HL-60 (cell line): ENCODE results near the gene KIF26B.

ENCODE experiments used
- DNase-seq, 2 experiments: peaks; one replicate each; pipeline ENCODE4 v3.0.0-alpha.2; 2010 to 2020; ENCODE audit warnings: low read depth in 1 of 2, low spot score in 1 of 2
- H3K27ac ChIP-seq: fragments of 250-450 bp; sonication (Bioruptor Pico); replicated peaks from 2 replicates; pipeline ENCODE4 v1.5.1; 2020; ENCODE audit warnings: mild to moderate bottlenecking, moderate library complexity
- H3K27me3 ChIP-seq: fragments of 250-450 bp; sonication (Bioruptor Pico); 2 replicates; pipeline ENCODE4 v1.5.1; 2021; ENCODE audit warnings: mild to moderate bottlenecking, moderate library complexity; ENCODE audit not compliant: insufficient read depth, poor library complexity, severe bottlenecking
- H3K4me3 ChIP-seq: replicated peaks from 2 replicates; pipeline ENCODE4 v1.5.1; 2011; ENCODE audit warnings: mild to moderate bottlenecking, control low read depth, low read length; ENCODE audit not compliant: insufficient read depth
- GABPA ChIP-seq: IDR thresholded peaks from 2 replicates; pipeline ENCODE4 v1.6.1; 2012; ENCODE audit warnings: low read depth
- POLR2AphosphoS5 ChIP-seq: IDR thresholded peaks from 2 replicates; pipeline ENCODE4 v1.6.1; 2012; ENCODE audit warnings: low read depth
- SPI1 ChIP-seq: IDR thresholded peaks from 2 replicates; pipeline ENCODE4 v1.6.1; 2012; ENCODE audit warnings: low read depth, mild to moderate bottlenecking, borderline replicate concordance
- TF ChIP-seq, protein P1 (sequence below): IDR thresholded peaks from 2 replicates; pipeline ENCODE4 v1.6.1; 2012; ENCODE audit warnings: low read depth; ENCODE audit not compliant: insufficient replicate concordance
- TF ChIP-seq, protein P2 (sequence below): IDR thresholded peaks from one replicate; pipeline ENCODE4 v1.5.1; 2011; ENCODE audit warnings: low read length, control low read depth, inconsistent platforms; ENCODE audit not compliant: insufficient read depth

KIF26B gene

DNA sequence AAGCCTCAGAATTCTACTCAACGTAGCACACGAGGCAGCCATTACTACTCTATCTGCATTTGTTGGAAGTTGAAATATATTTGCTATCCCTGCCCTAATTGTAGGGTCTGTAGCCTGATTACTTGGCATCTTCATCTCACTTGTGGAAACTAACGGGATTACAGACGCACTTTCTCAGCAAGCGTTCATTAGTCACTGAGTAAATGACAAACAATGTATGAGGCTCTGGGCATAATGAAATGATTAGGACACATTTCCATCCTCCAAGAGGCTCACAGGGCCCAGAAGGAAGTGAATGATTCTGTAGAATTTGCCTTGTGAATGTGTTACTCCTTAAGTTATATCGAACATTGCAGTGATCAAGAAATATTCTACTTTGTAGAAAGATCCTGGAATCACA, 78.1 kb downstream of the KIF26B start:
- no peaks in the 10 kb centered on the region for H3K27me3 ChIP-seq
- TF ChIP-seq POLR2AphosphoS5 = no peak
- TF ChIP-seq, protein P1, sequence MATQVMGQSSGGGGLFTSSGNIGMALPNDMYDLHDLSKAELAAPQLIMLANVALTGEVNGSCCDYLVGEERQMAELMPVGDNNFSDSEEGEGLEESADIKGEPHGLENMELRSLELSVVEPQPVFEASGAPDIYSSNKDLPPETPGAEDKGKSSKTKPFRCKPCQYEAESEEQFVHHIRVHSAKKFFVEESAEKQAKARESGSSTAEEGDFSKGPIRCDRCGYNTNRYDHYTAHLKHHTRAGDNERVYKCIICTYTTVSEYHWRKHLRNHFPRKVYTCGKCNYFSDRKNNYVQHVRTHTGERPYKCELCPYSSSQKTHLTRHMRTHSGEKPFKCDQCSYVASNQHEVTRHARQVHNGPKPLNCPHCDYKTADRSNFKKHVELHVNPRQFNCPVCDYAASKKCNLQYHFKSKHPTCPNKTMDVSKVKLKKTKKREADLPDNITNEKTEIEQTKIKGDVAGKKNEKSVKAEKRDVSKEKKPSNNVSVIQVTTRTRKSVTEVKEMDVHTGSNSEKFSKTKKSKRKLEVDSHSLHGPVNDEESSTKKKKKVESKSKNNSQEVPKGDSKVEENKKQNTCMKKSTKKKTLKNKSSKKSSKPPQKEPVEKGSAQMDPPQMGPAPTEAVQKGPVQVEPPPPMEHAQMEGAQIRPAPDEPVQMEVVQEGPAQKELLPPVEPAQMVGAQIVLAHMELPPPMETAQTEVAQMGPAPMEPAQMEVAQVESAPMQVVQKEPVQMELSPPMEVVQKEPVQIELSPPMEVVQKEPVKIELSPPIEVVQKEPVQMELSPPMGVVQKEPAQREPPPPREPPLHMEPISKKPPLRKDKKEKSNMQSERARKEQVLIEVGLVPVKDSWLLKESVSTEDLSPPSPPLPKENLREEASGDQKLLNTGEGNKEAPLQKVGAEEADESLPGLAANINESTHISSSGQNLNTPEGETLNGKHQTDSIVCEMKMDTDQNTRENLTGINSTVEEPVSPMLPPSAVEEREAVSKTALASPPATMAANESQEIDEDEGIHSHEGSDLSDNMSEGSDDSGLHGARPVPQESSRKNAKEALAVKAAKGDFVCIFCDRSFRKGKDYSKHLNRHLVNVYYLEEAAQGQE = no peak
- TF ChIP-seq GABPA = no peak
- TF ChIP-seq, protein P2, sequence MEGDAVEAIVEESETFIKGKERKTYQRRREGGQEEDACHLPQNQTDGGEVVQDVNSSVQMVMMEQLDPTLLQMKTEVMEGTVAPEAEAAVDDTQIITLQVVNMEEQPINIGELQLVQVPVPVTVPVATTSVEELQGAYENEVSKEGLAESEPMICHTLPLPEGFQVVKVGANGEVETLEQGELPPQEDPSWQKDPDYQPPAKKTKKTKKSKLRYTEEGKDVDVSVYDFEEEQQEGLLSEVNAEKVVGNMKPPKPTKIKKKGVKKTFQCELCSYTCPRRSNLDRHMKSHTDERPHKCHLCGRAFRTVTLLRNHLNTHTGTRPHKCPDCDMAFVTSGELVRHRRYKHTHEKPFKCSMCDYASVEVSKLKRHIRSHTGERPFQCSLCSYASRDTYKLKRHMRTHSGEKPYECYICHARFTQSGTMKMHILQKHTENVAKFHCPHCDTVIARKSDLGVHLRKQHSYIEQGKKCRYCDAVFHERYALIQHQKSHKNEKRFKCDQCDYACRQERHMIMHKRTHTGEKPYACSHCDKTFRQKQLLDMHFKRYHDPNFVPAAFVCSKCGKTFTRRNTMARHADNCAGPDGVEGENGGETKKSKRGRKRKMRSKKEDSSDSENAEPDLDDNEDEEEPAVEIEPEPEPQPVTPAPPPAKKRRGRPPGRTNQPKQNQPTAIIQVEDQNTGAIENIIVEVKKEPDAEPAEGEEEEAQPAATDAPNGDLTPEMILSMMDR = no peak
- TF ChIP-seq SPI1 = no peak
- no peak overlapping the region for H3K4me3 ChIP-seq
- no peak for DNase-seq
- no peak overlapping the region for H3K27ac ChIP-seq

DNA sequence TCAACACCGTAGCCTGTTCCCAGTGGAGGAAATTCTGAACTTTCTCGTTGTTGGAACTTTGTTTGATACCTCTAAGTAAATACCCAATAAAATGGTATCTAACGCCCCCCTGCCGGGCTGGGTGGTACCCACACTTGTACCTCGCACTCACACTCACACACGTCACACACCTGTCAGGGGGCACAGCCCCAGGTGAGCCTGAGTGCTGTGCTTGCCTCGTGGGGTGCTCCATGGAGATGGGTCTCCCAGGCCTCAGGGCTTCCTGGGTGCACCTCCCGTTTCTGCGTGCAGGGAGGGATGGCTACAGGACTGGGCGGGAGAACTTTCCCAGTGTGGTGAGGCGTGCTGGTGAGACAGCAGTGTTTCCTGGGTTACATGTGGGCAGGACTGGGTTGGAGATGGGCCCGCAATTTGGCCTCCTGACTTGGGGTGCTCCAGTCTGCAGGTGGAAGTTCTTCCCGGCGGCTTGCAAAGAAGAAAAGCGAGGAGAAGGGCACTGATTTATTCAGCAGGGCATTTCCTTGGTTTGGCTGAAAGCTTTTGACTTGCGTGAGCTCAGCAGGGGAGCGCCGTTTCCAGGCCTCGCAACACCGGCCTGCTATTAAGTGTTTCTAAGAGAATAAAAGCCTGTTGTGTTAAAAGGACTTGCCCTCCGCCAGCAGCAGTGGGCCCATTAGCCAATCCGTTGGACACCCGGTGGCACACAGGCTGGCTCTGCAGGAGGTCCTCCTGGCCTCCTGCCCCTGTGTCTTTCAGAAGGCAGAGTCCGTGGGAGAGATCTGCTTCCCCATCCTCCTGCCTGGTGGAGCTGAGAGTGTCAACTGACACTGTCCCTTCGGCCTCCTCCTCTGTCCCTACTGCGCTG, 79.7 kb downstream of the KIF26B start:
- no peak overlapping the region for H3K27ac ChIP-seq
- no peak overlapping the region for H3K4me3 ChIP-seq
- no peaks in the 10 kb centered on the region for H3K27me3 ChIP-seq
- DNase-seq = no peak
- TF ChIP-seq, protein P2 = no peak
- no peak for TF ChIP-seq SPI1
- TF ChIP-seq POLR2AphosphoS5 = no peak
- no peak for TF ChIP-seq GABPA
- TF ChIP-seq, protein P1 = no peak

DNA sequence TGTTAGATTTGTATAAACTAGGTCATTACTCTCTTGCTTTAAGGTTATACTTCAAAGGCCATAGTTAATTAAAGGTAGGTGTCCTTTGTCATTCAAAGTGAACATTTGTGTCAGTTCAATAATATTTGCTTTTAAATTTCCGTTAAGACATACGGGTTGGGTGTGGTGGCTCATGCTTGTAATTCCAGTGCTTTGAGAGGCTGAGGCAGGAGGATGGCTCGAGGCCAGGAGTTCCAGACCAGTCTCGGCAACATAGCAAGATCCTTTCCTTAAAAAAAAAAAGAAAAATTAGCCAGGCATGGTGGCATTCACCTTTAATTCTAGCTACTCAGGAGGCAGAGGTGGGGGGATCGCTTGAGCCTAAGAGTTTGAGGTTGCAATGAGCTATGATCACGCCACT, 80.4 kb downstream of the KIF26B start:
- no peak for DNase-seq
- Histone ChIP-seq H3K4me3 (no peak overlapping the region), H3K27ac (no peak overlapping the region), H3K27me3 (no peaks in the 10 kb centered on the region)
- TF ChIP-seq, protein P1 = no peak
- TF ChIP-seq SPI1 (no peak), POLR2AphosphoS5 (no peak), GABPA (no peak)
- TF ChIP-seq, protein P2 = no peak
